ENCODE data around the gene SERGEF.

Gene SERGEF

GRCh38 chr11:17801166-17801565, 211.7 kb downstream of the SERGEF start:
- DNase-seq, result peak in 1 of 10 donors; percentile 50
- intact Hi-C loops (cut with DNase I), result no loop called here

GRCh38 chr11:17799147-17799546, 213.7 kb downstream of the SERGEF start:
- DNase-seq, result peak in 1 of 10 donors; percentile 57
- intact Hi-C loops (cut with DNase I), result no loop called here

- intact Hi-C loops (cut with DNase I), result no loop called here
- peak in 2 of 10 donors; percentile 28 to 77 for DNase-seq
Observed at GRCh38 chr11:17798716-17799115, 214.1 kb downstream of the SERGEF start.

- DNase-seq, result peak in 6 of 10 donors; percentile 52 to 93 (median 84)
- intact Hi-C loops (cut with DNase I), result no loop called here
Observed at GRCh38 chr11:17798253-17798652, 214.6 kb downstream of the SERGEF start.

- intact Hi-C loops (cut with DNase I), result no loop called here
- peak in 1 of 10 donors; percentile 11 for DNase-seq
Observed at GRCh38 chr11:17796154-17796553, 216.7 kb downstream of the SERGEF start.

- DNase-seq, result peak in 1 of 10 donors; percentile 43
- intact Hi-C loops (cut with DNase I), result no loop called here
Observed at GRCh38 chr11:17794981-17795380, 217.9 kb downstream of the SERGEF start.

- intact Hi-C loops (cut with DNase I), result no loop called here
- peak in 1 of 10 donors; percentile 59 for DNase-seq
Observed at GRCh38 chr11:17793642-17794170, 219.1 kb downstream of the SERGEF start.

- intact Hi-C loops (cut with DNase I), result no loop called here
- peak in 1 of 10 donors; percentile 66 for DNase-seq
Observed at GRCh38 chr11:17792161-17792560, 220.7 kb downstream of the SERGEF start.

GRCh38 chr11:17791144-17791543, 221.7 kb downstream of the SERGEF start:
- intact Hi-C loops (cut with DNase I), result no loop called here
- no peak for DNase-seq

- intact Hi-C loops (cut with DNase I), result no loop called here
- no peak for DNase-seq
Observed at GRCh38 chr11:17790453-17790852, 222.4 kb downstream of the SERGEF start.

- peak in 1 of 10 donors; percentile 59 for DNase-seq
- intact Hi-C loops (cut with DNase I), result no loop called here
Observed at GRCh38 chr11:17788084-17788483, 224.8 kb downstream of the SERGEF start.

GRCh38 chr11:17786824-17787525, 225.9 kb downstream of the SERGEF start:
- peak in 1 of 10 donors; percentile 79 for DNase-seq

GRCh38 chr11:17783878-17784277, 229.0 kb downstream of the SERGEF start:
- peak in 1 of 10 donors; percentile 51 for DNase-seq
- intact Hi-C loops (cut with DNase I), result no loop called here

More at GRCh38 chr11:17786824-17787525, 225.9 kb downstream of the SERGEF start:
- intact Hi-C loops (cut with DNase I), result no loop called here

GRCh38 chr11:17782603-17783337, 230.1 kb downstream of the SERGEF start:
- peak in 2 of 10 donors; percentile 32 to 59 for DNase-seq
- intact Hi-C loops (cut with DNase I), result no loop called here

GRCh38 chr11:17782145-17782544, 230.7 kb downstream of the SERGEF start:
- intact Hi-C loops (cut with DNase I), result no loop called here
- peak in 1 of 10 donors; percentile 25 for DNase-seq

GRCh38 chr11:17781626-17782025, 231.2 kb downstream of the SERGEF start:
- no peak for DNase-seq
- intact Hi-C loops (cut with DNase I), result no loop called here

- DNase-seq, result peak in 8 of 10 donors; percentile 48 to 95 (median 68)
Observed at GRCh38 chr11:17781221-17781620, 231.6 kb downstream of the SERGEF start.

GRCh38 chr11:17780668-17781067, 232.2 kb downstream of the SERGEF start:
- peak in 2 of 10 donors; percentile 47 to 61 for DNase-seq
- intact Hi-C loops (cut with DNase I), result no loop called here

More at GRCh38 chr11:17781221-17781620, 231.6 kb downstream of the SERGEF start:
- intact Hi-C loops (cut with DNase I), result no loop called here

GRCh38 chr11:17779861-17780594, 232.8 kb downstream of the SERGEF start:
- intact Hi-C loops (cut with DNase I), result no loop called here

More at GRCh38 chr11:17779861-17780594, 232.8 kb downstream of the SERGEF start:
- DNase-seq, result peak in 2 of 10 donors; percentile 46 to 70

Data from posterior cingulate gyrus (tissue), 11 donors.